Measurements from ENCODE around the gene HOOK2.

The HOOK2 gene

DNA sequence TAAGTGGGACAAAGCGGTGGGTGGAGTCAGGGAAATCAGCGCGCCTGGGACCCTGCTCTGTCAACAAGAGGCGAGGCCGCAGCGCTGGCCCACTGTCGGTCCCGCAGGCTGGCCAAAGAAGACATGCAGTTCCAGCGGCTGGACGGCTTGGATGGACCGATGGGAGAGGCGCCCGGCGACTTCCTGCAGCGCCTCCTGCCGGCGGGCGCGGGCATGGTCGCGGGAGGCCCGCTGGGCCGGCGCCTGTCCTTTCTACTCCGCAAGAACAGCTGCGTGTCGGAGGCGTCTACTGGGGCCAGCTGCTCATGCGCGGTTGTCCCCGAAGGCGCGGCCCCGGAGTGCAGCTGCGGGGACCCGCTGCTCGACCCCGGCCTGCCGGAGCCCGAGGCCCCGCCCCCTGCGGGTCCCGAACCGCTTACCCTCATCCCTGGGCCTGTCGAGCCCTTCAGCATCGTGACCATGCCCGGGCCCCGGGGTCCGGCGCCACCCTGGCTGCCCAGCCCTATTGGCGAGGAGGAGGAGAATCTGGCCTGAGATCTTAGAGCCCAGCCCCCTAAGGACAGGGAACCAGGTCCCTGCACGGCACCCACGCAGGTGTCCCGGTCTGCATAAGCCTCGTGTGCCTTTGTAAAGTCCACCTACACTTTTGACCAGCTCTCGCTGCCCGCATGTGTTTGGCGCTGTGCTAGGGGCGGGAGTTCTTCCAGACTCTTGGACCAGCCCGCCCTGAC is 17.6 kb downstream of the HOOK2 start:
- peak overlapping the region; percentile 87 for H2BK120ac ChIP-seq (ENCODE audit: low read depth, low read length)
- H3K79me1 ChIP-seq (replicated peaks; ENCODE audit: low read length, poor library complexity, severe bottlenecking) = no peaks in the 10 kb centered on the region
- peak overlapping the region; percentile 90 for H4K8ac ChIP-seq (ENCODE audit: low read length)

GRCh38 chr19:12756150-12756883 is 19.0 kb downstream of the HOOK2 start:
- H2BK120ac ChIP-seq (ENCODE audit: low read depth, low read length) = no peak overlapping the region
- no peak for DNase-seq
- H3K79me1 ChIP-seq (replicated peaks; ENCODE audit: low read length, poor library complexity, severe bottlenecking) = no peaks in the 10 kb centered on the region
- no peak overlapping the region for H2BK5ac ChIP-seq (ENCODE audit: low read depth, low read length, poor library complexity, severe bottlenecking)
- H3K14ac ChIP-seq (ENCODE audit: low read length in 2 of 2) = no peak overlapping the region
- no peak overlapping the region for H3K9ac ChIP-seq (ENCODE audit: low read length)
- no peak overlapping the region for H2BK12ac ChIP-seq (ENCODE audit: low read length in 2 of 2)
- H2AFZ ChIP-seq (ENCODE audit: low read depth, low read length) = no peak overlapping the region
- H3K27ac ChIP-seq (ENCODE audit: low read length, poor library complexity, severe bottlenecking) = no peak overlapping the region
- peak overlapping the region in 1 of 2 experiments; percentile 29 for H3K23ac ChIP-seq (ENCODE audit: low read length in 2 of 2)
- H2BK15ac ChIP-seq (ENCODE audit: low read depth, poor library complexity, severe bottlenecking) = no peak overlapping the region
- no peak overlapping the region for H3K18ac ChIP-seq (ENCODE audit: low read depth in 1 of 2, low read length in 2 of 2)
- H3K4ac ChIP-seq (ENCODE audit: low read depth in 1 of 2, low read length in 2 of 2) = no peak overlapping the region
- no peaks in the 10 kb centered on the region for H3K9me3 ChIP-seq (ENCODE audit: control insufficient read depth, low read length)
- H2AK5ac ChIP-seq (ENCODE audit: low read length, severe bottlenecking) = no peak overlapping the region
- no peak overlapping the region for H3K4me3 ChIP-seq (ENCODE audit: insufficient read depth in 1 of 2, low read depth in 1 of 2, low read length in 2 of 2)
- WGBS = 92% methylated on average over 19 of the region's 19 CpGs
- H3K36me3 ChIP-seq (ENCODE audit: control insufficient read depth in 1 of 2, insufficient read depth in 2 of 2, low read depth in 1 of 2, low read length in 2 of 2) = no peaks in the 10 kb centered on the region
- H3K27me3 ChIP-seq (ENCODE audit: control insufficient read depth in 1 of 2, insufficient read depth in 1 of 2, low read length in 2 of 2) = peaks cover 18 to 20% of the 10 kb centered on the region in 2 experiments
- no peak overlapping the region for H4K91ac ChIP-seq (ENCODE audit: low read length)
- no peak overlapping the region for H3K4me2 ChIP-seq (ENCODE audit: low read length, poor library complexity, severe bottlenecking)
- peaks cover 10% of the 10 kb centered on the region for H3K4me1 ChIP-seq (ENCODE audit: control insufficient read depth, insufficient read depth, low read depth, low read length)
- no peak overlapping the region for H4K8ac ChIP-seq (ENCODE audit: low read length)

More for the DNA sequence above, 17.6 kb downstream of the HOOK2 start:
- peak overlapping the region; percentile 80 for H3K9ac ChIP-seq (ENCODE audit: low read length)
- peak overlapping the region; percentile 6 for H2BK15ac ChIP-seq (ENCODE audit: low read depth, poor library complexity, severe bottlenecking)
- 15% methylated on average over 60 of the region's 60 CpGs for WGBS
- peak overlapping the region in 1 of 2 experiments; percentile 29 for H2BK12ac ChIP-seq (ENCODE audit: low read length in 2 of 2)
- H3K23ac ChIP-seq (ENCODE audit: low read length in 2 of 2) = peak overlapping the region in 1 of 2 experiments; percentile 50
- H2AFZ ChIP-seq (ENCODE audit: low read depth, low read length) = peak overlapping the region; percentile 80
- H4K91ac ChIP-seq (ENCODE audit: low read length) = peak overlapping the region; percentile 56
- no peak overlapping the region for H3K27ac ChIP-seq (ENCODE audit: low read length, poor library complexity, severe bottlenecking)
- peak overlapping the region; percentile 40 to 91 for H3K18ac ChIP-seq (ENCODE audit: low read depth in 1 of 2, low read length in 2 of 2)
- H2BK5ac ChIP-seq (ENCODE audit: low read depth, low read length, poor library complexity, severe bottlenecking) = no peak overlapping the region
- peaks cover 6 to 9% of the 10 kb centered on the region in 2 experiments for H3K27me3 ChIP-seq (ENCODE audit: control insufficient read depth in 1 of 2, insufficient read depth in 1 of 2, low read length in 2 of 2)
- DNase-seq = peak; percentile 77
- H2AK5ac ChIP-seq (ENCODE audit: low read length, severe bottlenecking) = no peak overlapping the region
- no peaks in the 10 kb centered on the region for H3K9me3 ChIP-seq (ENCODE audit: control insufficient read depth, low read length)
- peaks cover 8% of the 10 kb centered on the region for H3K4me1 ChIP-seq (ENCODE audit: control insufficient read depth, insufficient read depth, low read depth, low read length)
- H3K36me3 ChIP-seq (ENCODE audit: control insufficient read depth in 1 of 2, insufficient read depth in 2 of 2, low read depth in 1 of 2, low read length in 2 of 2) = peaks cover 5 to 9% of the 10 kb centered on the region in 2 experiments
- peak overlapping the region; percentile 22 for H3K4me2 ChIP-seq (ENCODE audit: low read length, poor library complexity, severe bottlenecking)
- H3K4me3 ChIP-seq (ENCODE audit: insufficient read depth in 1 of 2, low read depth in 1 of 2, low read length in 2 of 2) = peak overlapping the region; percentile 36 to 72
- H3K4ac ChIP-seq (ENCODE audit: low read depth in 1 of 2, low read length in 2 of 2) = no peak overlapping the region
- H3K14ac ChIP-seq (ENCODE audit: low read length in 2 of 2) = no peak overlapping the region

DNA sequence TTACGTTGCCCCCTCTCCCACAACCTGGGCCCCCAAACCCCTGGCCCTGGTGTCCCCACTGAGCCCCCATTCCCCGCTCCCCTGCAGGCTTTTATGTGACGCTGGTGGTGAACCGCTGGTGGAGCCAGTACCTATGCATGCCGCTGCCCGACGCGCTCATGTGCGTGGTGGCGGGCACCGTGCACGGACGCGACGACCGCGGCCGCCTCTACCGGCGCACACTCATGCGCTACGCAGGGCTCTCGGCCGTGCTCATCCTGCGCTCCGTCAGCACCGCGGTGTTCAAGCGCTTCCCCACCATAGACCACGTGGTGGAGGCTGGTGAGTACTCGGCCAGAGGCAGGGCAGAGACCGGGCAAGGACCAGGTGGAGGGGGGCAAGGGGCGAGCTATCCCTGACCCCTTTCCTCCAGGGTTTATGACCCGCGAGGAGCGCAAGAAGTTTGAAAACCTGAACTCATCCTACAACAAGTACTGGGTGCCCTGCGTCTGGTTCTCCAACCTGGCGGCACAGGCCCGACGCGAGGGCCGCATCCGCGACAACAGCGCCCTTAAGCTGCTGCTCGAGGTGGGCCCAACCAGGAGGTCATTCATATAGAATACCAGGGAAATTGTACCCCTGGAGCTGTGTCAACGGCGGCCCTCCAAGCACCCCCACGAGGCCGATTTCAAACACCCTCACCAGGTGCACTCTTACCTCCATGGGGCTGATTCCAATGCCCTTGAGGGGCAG is 20.7 kb downstream of the HOOK2 start:
- no peak for DNase-seq
- no peak overlapping the region for H2BK120ac ChIP-seq (ENCODE audit: low read depth, low read length)
- no peak overlapping the region for H2BK15ac ChIP-seq (ENCODE audit: low read depth, poor library complexity, severe bottlenecking)
- 89% methylated on average over 50 of the region's 50 CpGs for WGBS
- no peak overlapping the region for H3K18ac ChIP-seq (ENCODE audit: low read depth in 1 of 2, low read length in 2 of 2)
- H4K91ac ChIP-seq (ENCODE audit: low read length) = no peak overlapping the region
- H3K23ac ChIP-seq (ENCODE audit: low read length in 2 of 2) = peak overlapping the region in 1 of 2 experiments; percentile 41
- no peak overlapping the region for H2BK5ac ChIP-seq (ENCODE audit: low read depth, low read length, poor library complexity, severe bottlenecking)
- no peaks in the 10 kb centered on the region for H3K36me3 ChIP-seq (ENCODE audit: control insufficient read depth in 1 of 2, insufficient read depth in 2 of 2, low read depth in 1 of 2, low read length in 2 of 2)
- H3K79me1 ChIP-seq (replicated peaks; ENCODE audit: low read length, poor library complexity, severe bottlenecking) = no peaks in the 10 kb centered on the region
- H3K4ac ChIP-seq (ENCODE audit: low read depth in 1 of 2, low read length in 2 of 2) = no peak overlapping the region
- H3K4me1 ChIP-seq (ENCODE audit: control insufficient read depth, insufficient read depth, low read depth, low read length) = peaks cover 15% of the 10 kb centered on the region
- H2AFZ ChIP-seq (ENCODE audit: low read depth, low read length) = no peak overlapping the region
- no peak overlapping the region for H3K9ac ChIP-seq (ENCODE audit: low read length)
- H2AK5ac ChIP-seq (ENCODE audit: low read length, severe bottlenecking) = no peak overlapping the region
- H3K27me3 ChIP-seq (ENCODE audit: control insufficient read depth in 1 of 2, insufficient read depth in 1 of 2, low read length in 2 of 2) = peaks cover 35 to 37% of the 10 kb centered on the region in 2 experiments
- H3K4me2 ChIP-seq (ENCODE audit: low read length, poor library complexity, severe bottlenecking) = no peak overlapping the region
- no peak overlapping the region for H3K14ac ChIP-seq (ENCODE audit: low read length in 2 of 2)
- no peak overlapping the region for H3K27ac ChIP-seq (ENCODE audit: low read length, poor library complexity, severe bottlenecking)
- H4K8ac ChIP-seq (ENCODE audit: low read length) = no peak overlapping the region
- H3K9me3 ChIP-seq (ENCODE audit: control insufficient read depth, low read length) = no peaks in the 10 kb centered on the region
- no peak overlapping the region for H3K4me3 ChIP-seq (ENCODE audit: insufficient read depth in 1 of 2, low read depth in 1 of 2, low read length in 2 of 2)
- H2BK12ac ChIP-seq (ENCODE audit: low read length in 2 of 2) = no peak overlapping the region

Measured in mesenchymal stem cell (in vitro differentiated cells and primary cell).